ENCODE data around the gene ECSIT. TPM values are rescaled to one million over a fixed set of nuclear protein-coding genes. Genes with fewer than 3 reads are reported as not detected.
"Not testable (repeated sequence)": the region's sequence is repeated elsewhere in the genome, so short reads cannot be mapped to it uniquely, and the experiment has no call there.

ECSIT gene
- total and polyA plus RNA-seq, 7 donors: 84.3 to 196 (median 113) TPM

- no peak for ATAC-seq
- no peaks in the 10 kb centered on the region for H3K9me3 ChIP-seq
- TF ChIP-seq CTCF (IDR thresholded peaks at IDR 0.05): no peak
- intact Hi-C loops (cut with DNase I): loop anchor here (5.0 kb wide), 2 partner anchors 98 to 188 kb away; partner anchors contain the start of gene EPOR (in 1 of the 2)
- peaks cover 0 to 5% of the 10 kb centered on the region in 2 donors for H3K36me3 ChIP-seq (ENCODE audit: insufficient read depth in 1 of 2, low read depth in 1 of 2)
- H3K27me3 ChIP-seq (ENCODE audit: insufficient read depth in 3 of 3, low read length in 2 of 3): peaks cover 0 to 62% (median 19%) of the 10 kb centered on the region in 3 donors
- DNase-seq: no peak
- H3K4me3 ChIP-seq: peak overlapping the region; percentile 44
- H3K4me1 ChIP-seq: peaks cover 14% of the 10 kb centered on the region
- H3K27ac ChIP-seq: no peak overlapping the region
- 3 to 5% (median 5%) methylated on average over 31 to 80 of the region's 86 CpGs for WGBS, 3 donors
These were observed 48.8 kb downstream of the ECSIT start for GRCh38 chr19:11479898-11480714.

- H3K36me3 ChIP-seq (ENCODE audit: insufficient read depth in 1 of 2, low read depth in 1 of 2): peaks cover 0 to 4% of the 10 kb centered on the region in 2 donors
- ATAC-seq: peak in 1 of 4 donors; percentile 15
- intact Hi-C loops (cut with DNase I): no loop called here
- TF ChIP-seq CTCF (IDR thresholded peaks at IDR 0.05): no peak
- peak in 1 of 2 donors; percentile 65 for DNase-seq
- H3K27ac ChIP-seq: no peak overlapping the region
- WGBS, 3 donors: 13 to 25% (median 23%) methylated on average over 26 to 62 of the region's 62 CpGs
- peaks cover 0 to 58% (median 19%) of the 10 kb centered on the region in 3 donors for H3K27me3 ChIP-seq (ENCODE audit: insufficient read depth in 3 of 3, low read length in 2 of 3)
- peaks cover 14% of the 10 kb centered on the region for H3K4me1 ChIP-seq
- H3K4me3 ChIP-seq: peak overlapping the region; percentile 44
- H3K9me3 ChIP-seq: no peaks in the 10 kb centered on the region
These were observed 49.6 kb downstream of the ECSIT start for GRCh38 chr19:11479090-11479897.

- no peaks in the 10 kb centered on the region for H3K9me3 ChIP-seq
- WGBS, 3 donors: 54 to 60% (median 58%) methylated on average over 19 of the region's 19 CpGs
- H3K27ac ChIP-seq: no peak overlapping the region
- peaks cover 0 to 54% (median 19%) of the 10 kb centered on the region in 3 donors for H3K27me3 ChIP-seq (ENCODE audit: insufficient read depth in 3 of 3, low read length in 2 of 3)
- no peak overlapping the region for H3K4me3 ChIP-seq
- no peak for ATAC-seq
- no peak for DNase-seq
- TF ChIP-seq CTCF (IDR thresholded peaks at IDR 0.05): no peak
- intact Hi-C loops (cut with DNase I): no loop called here
- H3K36me3 ChIP-seq (ENCODE audit: insufficient read depth in 1 of 2, low read depth in 1 of 2): no peaks in the 10 kb centered on the region
- peaks cover 14% of the 10 kb centered on the region for H3K4me1 ChIP-seq
These were observed 50.5 kb downstream of the ECSIT start for GRCh38 chr19:11478167-11479089.

GRCh38 chr19:11475861-11476260 lies 53.1 kb downstream of the ECSIT start:
- no peaks in the 10 kb centered on the region for H3K9me3 ChIP-seq
- DNase-seq (no peak), ATAC-seq (no peak)
- H3K27me3 ChIP-seq (ENCODE audit: insufficient read depth in 3 of 3, low read length in 2 of 3): peaks cover 0 to 39% (median 11%) of the 10 kb centered on the region in 3 donors
- H3K4me1 ChIP-seq: peaks cover 7% of the 10 kb centered on the region
- TF ChIP-seq CTCF (IDR thresholded peaks at IDR 0.05): no peak
- H3K36me3 ChIP-seq (ENCODE audit: insufficient read depth in 1 of 2, low read depth in 1 of 2): no peaks in the 10 kb centered on the region
- no peak overlapping the region for H3K27ac ChIP-seq
- intact Hi-C loops (cut with DNase I): no loop called here
- WGBS, 3 donors: 65 to 70% (median 66%) methylated on average over 8 of the region's 8 CpGs
- no peak overlapping the region for H3K4me3 ChIP-seq

- H3K9me3 ChIP-seq; H3K4me1 ChIP-seq; H3K4me3 ChIP-seq; intact Hi-C loops (cut with DNase I); ATAC-seq; H3K36me3 ChIP-seq (ENCODE audit: insufficient read depth in 1 of 2, low read depth in 1 of 2); DNase-seq; H3K27ac ChIP-seq: not testable (repeated sequence)
- H3K27me3 ChIP-seq (ENCODE audit: insufficient read depth in 3 of 3, low read length in 2 of 3): peaks cover 0 to 34% (median 11%) of the 10 kb centered on the region in 3 donors
- 90 to 94% (median 92%) methylated on average over 3 of the region's 3 CpGs for WGBS, 3 donors
These were observed 53.6 kb downstream of the ECSIT start for GRCh38 chr19:11475343-11475742.
